Ectodermal cell (in vitro differentiated cells): ENCODE results near the gene SMOC2.
"Not testable (repeated sequence)": the region's sequence is repeated elsewhere in the genome, so short reads cannot be mapped to it uniquely, and the experiment has no call there.

Source experiments
- H3K27ac ChIP-seq: 2 replicates; pipeline ENCODE4 v1.7.0; 2013; ENCODE audit warnings: mild to moderate bottlenecking, low read depth, low read length; ENCODE audit not compliant: insufficient read depth, poor library complexity, severe bottlenecking
- H3K27me3 ChIP-seq: 2 replicates; pipeline ENCODE4 v1.7.0; 2013; ENCODE audit warnings: mild to moderate bottlenecking, low read length; ENCODE audit not compliant: insufficient read depth, control insufficient read depth, poor library complexity, severe bottlenecking
- H3K36me3 ChIP-seq: one replicate; pipeline ENCODE4 v1.7.0; 2013; ENCODE audit warnings: low read length; ENCODE audit not compliant: control insufficient read depth, insufficient read depth
- H3K4me1 ChIP-seq: one replicate; pipeline ENCODE4 v1.7.0; 2013; ENCODE audit warnings: low read length; ENCODE audit not compliant: control insufficient read depth, insufficient read depth
- H3K4me3 ChIP-seq: 2 replicates; pipeline ENCODE4 v1.7.0; 2013; ENCODE audit warnings: low read depth, low read length, control low read depth; ENCODE audit not compliant: insufficient read depth
- H3K9me3 ChIP-seq: 2 replicates; pipeline ENCODE4 v1.7.0; 2013; ENCODE audit warnings: mild to moderate bottlenecking, low read length, moderate library complexity; ENCODE audit not compliant: control insufficient read depth
- WGBS, 2 experiments: methylation state at CpG; one replicate each; pipeline ENCODE4 v1.1.7; 2013; ENCODE audit warnings: missing lambda C conversion rate in 2 of 2; 5-methylcytosine and 5-hydroxymethylcytosine counted together

SMOC2 gene

DNA sequence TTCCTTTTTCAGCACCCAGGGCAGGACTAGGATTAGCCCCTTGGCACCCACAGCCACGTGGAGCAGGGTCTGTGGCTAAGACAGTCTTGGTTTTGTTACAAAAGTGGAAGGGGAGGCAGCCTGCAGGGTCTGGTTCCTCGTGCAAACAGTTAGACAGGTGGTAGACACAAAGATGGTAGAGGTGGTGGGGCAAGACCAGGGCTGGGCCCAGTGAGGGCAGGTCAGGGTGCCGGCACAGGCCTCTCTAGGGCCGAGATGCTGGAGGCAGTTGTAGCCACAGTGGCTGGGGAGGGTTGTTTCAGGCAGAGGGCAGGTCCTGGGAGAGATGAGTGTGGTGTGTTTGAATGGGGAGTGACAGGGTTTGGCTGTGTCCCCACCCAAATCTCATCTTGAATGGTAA, 161.6 kb downstream of the SMOC2 start:
- Histone ChIP-seq H3K27ac (no peak overlapping the region), H3K4me3 (no peak overlapping the region), H3K36me3 (no peaks in the 10 kb centered on the region), H3K27me3 (no peaks in the 10 kb centered on the region), H3K4me1 (no peaks in the 10 kb centered on the region), H3K9me3 (no peaks in the 10 kb centered on the region)
- WGBS, 2 experiments = 87 to 93% methylated on average over 4 of the region's 4 CpGs

DNA sequence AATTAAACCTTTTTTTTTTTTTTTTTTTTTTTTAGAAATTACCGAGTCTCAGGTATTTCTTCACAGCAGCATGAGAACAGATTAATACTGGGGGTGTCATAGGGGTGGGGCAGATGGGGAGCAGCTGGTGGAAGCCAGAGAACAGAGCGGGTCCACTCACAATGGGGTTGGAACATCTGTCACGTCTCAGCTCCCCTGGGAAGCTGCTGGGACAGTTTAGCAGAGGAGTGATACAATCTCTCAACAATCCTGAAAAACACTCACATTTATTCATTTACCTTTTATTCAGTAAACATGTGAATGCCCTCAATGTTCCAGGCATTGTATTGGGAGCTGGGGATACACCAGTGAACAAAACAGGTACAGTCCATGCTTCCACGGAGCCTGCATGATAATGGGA, 162.2 kb downstream of the SMOC2 start:
- Histone ChIP-seq H3K27ac (no peak overlapping the region), H3K27me3 (no peaks in the 10 kb centered on the region), H3K9me3 (no peaks in the 10 kb centered on the region), H3K4me1 (peaks cover 6% of the 10 kb centered on the region), H3K36me3 (no peaks in the 10 kb centered on the region), H3K4me3 (no peak overlapping the region)
- 83 to 85% methylated on average over 4 of the region's 4 CpGs for WGBS, 2 experiments

GRCh38 chr6:168605964-168606363, 165.0 kb downstream of the SMOC2 start:
- WGBS, 2 experiments = 91 to 93% methylated on average over 7 of the region's 7 CpGs
- no peaks in the 10 kb centered on the region for H3K9me3 ChIP-seq
- peaks cover 7% of the 10 kb centered on the region for H3K4me1 ChIP-seq
- no peak overlapping the region for H3K4me3 ChIP-seq
- no peak overlapping the region for H3K27ac ChIP-seq
- H3K27me3 ChIP-seq = no peaks in the 10 kb centered on the region
- no peaks in the 10 kb centered on the region for H3K36me3 ChIP-seq

DNA sequence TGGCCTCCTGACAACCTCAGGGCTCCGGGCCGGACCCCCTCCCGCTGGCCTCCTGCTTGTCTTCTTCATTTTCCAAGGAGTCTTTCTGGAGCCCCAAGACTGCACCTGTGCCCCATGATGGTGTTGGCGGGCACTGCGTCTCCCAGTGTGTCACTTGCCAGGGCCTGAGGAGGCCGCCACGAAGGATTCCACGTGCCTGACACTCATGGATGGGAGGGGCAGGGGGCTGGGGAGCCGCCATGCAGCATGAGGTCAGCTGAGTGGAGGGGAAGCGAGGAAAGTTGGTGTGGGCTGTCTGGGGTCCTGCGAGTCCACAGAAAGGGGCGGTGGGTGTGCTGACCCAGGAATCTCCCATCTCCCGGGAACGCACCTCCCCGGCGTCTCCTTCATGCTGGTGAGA, 165.7 kb downstream of the SMOC2 start:
- 90% methylated on average over 16 of the region's 16 CpGs for WGBS, 2 experiments
- peaks cover 7% of the 10 kb centered on the region for H3K4me1 ChIP-seq
- H3K9me3 ChIP-seq = no peaks in the 10 kb centered on the region
- H3K36me3 ChIP-seq = no peaks in the 10 kb centered on the region
- H3K27ac ChIP-seq = no peak overlapping the region
- no peaks in the 10 kb centered on the region for H3K27me3 ChIP-seq
- H3K4me3 ChIP-seq = no peak overlapping the region

- Histone ChIP-seq H3K9me3 (no peaks in the 10 kb centered on the region), H3K4me1 (peaks cover 7% of the 10 kb centered on the region), H3K4me3 (no peak overlapping the region), H3K36me3 (no peaks in the 10 kb centered on the region), H3K27ac (no peak overlapping the region), H3K27me3 (no peaks in the 10 kb centered on the region)
- 62 to 66% methylated on average over 15 of the region's 15 CpGs for WGBS, 2 experiments
These were observed 166.5 kb downstream of the SMOC2 start for GRCh38 chr6:168607272-168608112.

GRCh38 chr6:168608113-168608400, 167.1 kb downstream of the SMOC2 start:
- WGBS, 2 experiments = 85 to 87% methylated on average over 11 of the region's 11 CpGs
- H3K27ac ChIP-seq = no peak overlapping the region
- H3K4me3 ChIP-seq = no peak overlapping the region

GRCh38 chr6:168609026-168609685, 168.2 kb downstream of the SMOC2 start:
- Histone ChIP-seq H3K27ac (no peak overlapping the region), H3K27me3 (no peaks in the 10 kb centered on the region), H3K36me3 (no peaks in the 10 kb centered on the region), H3K9me3 (no peaks in the 10 kb centered on the region), H3K4me1 (peaks cover 7% of the 10 kb centered on the region), H3K4me3 (no peak overlapping the region)
- 94 to 95% methylated on average over 13 of the region's 13 CpGs for WGBS, 2 experiments

More at GRCh38 chr6:168608113-168608400, 167.1 kb downstream of the SMOC2 start:
- peaks cover 7% of the 10 kb centered on the region for H3K4me1 ChIP-seq
- H3K27me3 ChIP-seq = no peaks in the 10 kb centered on the region
- no peaks in the 10 kb centered on the region for H3K36me3 ChIP-seq
- no peaks in the 10 kb centered on the region for H3K9me3 ChIP-seq

DNA sequence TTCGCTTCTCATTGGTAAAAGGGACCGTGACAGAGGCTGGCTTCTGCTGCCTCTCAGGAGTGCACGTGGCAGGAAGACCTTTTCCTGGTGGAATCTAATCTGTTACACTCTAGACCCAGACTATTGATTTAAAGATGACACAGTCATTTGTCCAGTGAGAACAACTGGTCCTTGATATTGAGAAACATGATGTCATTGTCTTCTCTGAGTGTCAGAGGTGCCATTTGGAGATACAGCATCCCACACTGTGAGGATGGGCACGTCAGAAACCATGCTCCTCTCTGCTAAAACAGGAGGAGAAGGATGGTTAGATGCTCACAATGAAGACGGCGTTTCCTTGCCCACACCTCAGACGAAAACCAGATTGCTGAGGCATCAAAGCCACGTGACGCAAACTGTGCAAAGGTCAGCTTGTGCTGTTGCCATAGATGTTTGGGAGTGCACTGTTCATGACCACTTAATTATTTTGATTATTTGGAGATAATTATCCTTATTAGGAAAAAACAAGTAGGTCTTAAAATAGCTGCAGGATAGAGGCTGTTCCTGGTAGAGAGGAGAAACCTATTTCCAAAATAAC, 169.0 kb downstream of the SMOC2 start:
- no peak overlapping the region for H3K4me3 ChIP-seq
- H3K27ac ChIP-seq = no peak overlapping the region
- peaks cover 7% of the 10 kb centered on the region for H3K4me1 ChIP-seq
- H3K9me3 ChIP-seq = no peaks in the 10 kb centered on the region
- H3K27me3 ChIP-seq = no peaks in the 10 kb centered on the region
- H3K36me3 ChIP-seq = no peaks in the 10 kb centered on the region
- 92 to 96% methylated on average over 9 of the region's 9 CpGs for WGBS, 2 experiments

GRCh38 chr6:168610966-168611365, 170.0 kb downstream of the SMOC2 start:
- not testable (repeated sequence) for H3K4me1 ChIP-seq, H3K9me3 ChIP-seq, H3K27me3 ChIP-seq, H3K36me3 ChIP-seq, H3K4me3 ChIP-seq, H3K27ac ChIP-seq
- 98% methylated on average over 11 to 12 of the region's 12 CpGs for WGBS, 2 experiments

- H3K27ac ChIP-seq = no peak overlapping the region
- H3K4me1 ChIP-seq = peaks cover 7% of the 10 kb centered on the region
- no peaks in the 10 kb centered on the region for H3K27me3 ChIP-seq
- 94 to 97% methylated on average over 14 of the region's 14 CpGs for WGBS, 2 experiments
- no peaks in the 10 kb centered on the region for H3K36me3 ChIP-seq
- no peak overlapping the region for H3K4me3 ChIP-seq
- H3K9me3 ChIP-seq = no peaks in the 10 kb centered on the region
These were observed 170.7 kb downstream of the SMOC2 start for GRCh38 chr6:168611691-168612090.
